GM23248 (cell line): ENCODE data around the gene RABL3. TPM values are rescaled to one million over a fixed set of nuclear protein-coding genes. Genes with fewer than 3 reads are reported as not detected.

ENCODE experiments used
- DNase-seq: peaks from one replicate; pipeline ENCODE4 v3.0.0-alpha.2; 2015
- H2AFZ ChIP-seq: fragments of 200-600 bp; sonication (generic); 2 replicates; pipeline ENCODE4 v1.6.1; 2016; ENCODE audit warnings: antibody characterized with exemption
- H3F3A ChIP-seq: fragments of 200-600 bp; sonication (generic); 2 replicates; pipeline ENCODE4 v1.6.1; 2016; ENCODE audit warnings: mild to moderate bottlenecking, antibody characterized with exemption, mixed run types; ENCODE audit not compliant: insufficient read depth
- H3K27ac ChIP-seq: fragments of 200-600 bp; sonication (generic); 2 replicates; pipeline ENCODE4 v1.5.1; 2016; ENCODE audit warnings: mild to moderate bottlenecking
- H3K27me3 ChIP-seq: fragments of 200-600 bp; sonication (generic); replicated peaks from 2 replicates; pipeline ENCODE4 v1.6.1; 2016; ENCODE audit warnings: mild to moderate bottlenecking; ENCODE audit not compliant: insufficient read depth
- H3K36me3 ChIP-seq: fragments of 200-600 bp; sonication (generic); 2 replicates; pipeline ENCODE4 v1.6.1; 2016; ENCODE audit warnings: low read depth, mild to moderate bottlenecking
- H3K4me1 ChIP-seq: fragments of 200-600 bp; sonication (generic); 2 replicates; pipeline ENCODE4 v1.6.1; 2016; ENCODE audit warnings: mild to moderate bottlenecking; ENCODE audit not compliant: insufficient read depth
- H3K4me2 ChIP-seq: fragments of 200-600 bp; sonication (generic); one replicate; pipeline ENCODE4 v1.6.1; 2016; ENCODE audit warnings: mild to moderate bottlenecking; ENCODE audit not compliant: unreplicated experiment
- H3K4me3 ChIP-seq: fragments of 200-600 bp; sonication (generic); 2 replicates; pipeline ENCODE4 v1.5.1; 2016; ENCODE audit warnings: mild to moderate bottlenecking
- H3K79me2 ChIP-seq: fragments of 200-600 bp; sonication (generic); 2 replicates; pipeline ENCODE4 v1.6.1; 2016; ENCODE audit warnings: mild to moderate bottlenecking; ENCODE audit not compliant: insufficient read depth
- H3K9ac ChIP-seq: fragments of 200-600 bp; sonication (generic); 2 replicates; pipeline ENCODE4 v1.6.1; 2016; ENCODE audit warnings: mild to moderate bottlenecking
- H3K9me2 ChIP-seq: fragments of 200-600 bp; sonication (generic); 2 replicates; pipeline ENCODE4 v1.6.1; 2016; ENCODE audit warnings: mixed run types, mild to moderate bottlenecking, moderate library complexity; ENCODE audit not compliant: insufficient read depth
- H3K9me3 ChIP-seq: fragments of 200-600 bp; sonication (generic); one replicate; pipeline ENCODE4 v1.6.1; 2017; ENCODE audit warnings: low read depth
- H4K20me1 ChIP-seq: fragments of 200-600 bp; sonication (generic); 2 replicates; pipeline ENCODE4 v1.6.0; 2016; ENCODE audit not compliant: insufficient read depth
- EZH2 ChIP-seq: fragments of 200-600 bp; sonication (generic); IDR thresholded peaks from 2 replicates; pipeline ENCODE4 v1.6.1; 2018; ENCODE audit warnings: antibody characterized with exemption, mild to moderate bottlenecking; ENCODE audit not compliant: insufficient read depth, poor library complexity, severe bottlenecking
- EZH2phosphoT487 ChIP-seq: fragments of 200-600 bp; sonication (generic); IDR thresholded peaks from 2 replicates; pipeline ENCODE4 v1.6.1; 2018; ENCODE audit warnings: antibody characterized with exemption, moderate library complexity, mild to moderate bottlenecking, low read depth; ENCODE audit not compliant: insufficient read depth
- WGBS, 2 experiments: methylation state at CpG; one replicate each; pipeline ENCODE4 v1.1.6; 2015 to 2017; ENCODE audit warnings: low lambda C conversion rate in 2 of 2, low coverage in 1 of 2; ENCODE audit errors: missing lambda C conversion rate in 2 of 2; 5-methylcytosine and 5-hydroxymethylcytosine counted together
- in situ Hi-C: fragments of 300-500 bp; cut with MboI; formaldehyde crosslinking; loops from 2 replicates; pipeline ENCODE4 v1.15.0; 2020
- polyA plus RNA-seq: library from polyadenylated mRNA; unstranded; fragments of >200 nt; fragmentation: Nextera tagmentation; extraction: Ambion mirVana; gene quantifications from 2 replicates; pipeline ENCODE4 v1.2.1, GENCODE V29; 2016
- total RNA-seq: library from RNA; depleted of rRNA; stranded (reverse); fragments of >200 nt; shearing (Covaris generic); gene quantifications from 2 replicates; pipeline ENCODE4 v1.2.3, GENCODE V29; 2014

The RABL3 gene
- total and polyA plus RNA-seq, 2 experiments from 2014 or later, result 17.2 to 27.4 TPM

- H3K4me3 ChIP-seq, result no peak overlapping the region
- no peaks in the 10 kb centered on the region for H3K4me1 ChIP-seq
- TF ChIP-seq EZH2phosphoT487 (no peak), EZH2 (no peak)
- no peaks in the 10 kb centered on the region for H3K79me2 ChIP-seq
- no peaks in the 10 kb centered on the region for H4K20me1 ChIP-seq
- no peak overlapping the region for H2AFZ ChIP-seq
- peaks cover 7% of the 10 kb centered on the region; the same call in 1 of the 2 replicates for H3K36me3 ChIP-seq
- H3F3A ChIP-seq, result no peaks in the 10 kb centered on the region
- H3K9me3 ChIP-seq, result no peaks in the 10 kb centered on the region
- H3K9me2 ChIP-seq, result no peaks in the 10 kb centered on the region
- DNase-seq, result no peak
- in situ Hi-C loops, result no loop called here
- no peak overlapping the region for H3K4me2 ChIP-seq
- H3K27ac ChIP-seq, result no peak overlapping the region
- H3K27me3 ChIP-seq, result no peaks in the 10 kb centered on the region
- no peak overlapping the region for H3K9ac ChIP-seq
Measured at GRCh38 chr3:120706950-120707349, 35.4 kb downstream of the RABL3 start.

GRCh38 chr3:120705884-120706582 is 36.3 kb downstream of the RABL3 start:
- in situ Hi-C loops, result no loop called here
- no peaks in the 10 kb centered on the region for H3K9me2 ChIP-seq
- no peaks in the 10 kb centered on the region for H3F3A ChIP-seq
- peaks cover 7% of the 10 kb centered on the region; the same call in 1 of the 2 replicates for H3K36me3 ChIP-seq
- no peaks in the 10 kb centered on the region for H3K9me3 ChIP-seq
- H3K4me3 ChIP-seq, result no peak overlapping the region
- H3K9ac ChIP-seq, result no peak overlapping the region
- no peak overlapping the region for H3K27ac ChIP-seq
- DNase-seq, result peak; percentile 10
- H3K4me1 ChIP-seq, result no peaks in the 10 kb centered on the region
- H3K4me2 ChIP-seq, result no peak overlapping the region
- H3K79me2 ChIP-seq, result no peaks in the 10 kb centered on the region
- TF ChIP-seq EZH2phosphoT487 (no peak), EZH2 (no peak)
- H2AFZ ChIP-seq, result no peak overlapping the region
- 91 to 94% methylated on average over 5 of the region's 5 CpGs for WGBS, 2 experiments
- H3K27me3 ChIP-seq, result no peaks in the 10 kb centered on the region
- no peaks in the 10 kb centered on the region for H4K20me1 ChIP-seq

- H3K9me3 ChIP-seq, result no peaks in the 10 kb centered on the region
- no peaks in the 10 kb centered on the region for H3K9me2 ChIP-seq
- H3K79me2 ChIP-seq, result no peaks in the 10 kb centered on the region
- no peak overlapping the region for H3K27ac ChIP-seq
- in situ Hi-C loops, result no loop called here
- no peaks in the 10 kb centered on the region for H3K4me1 ChIP-seq
- H3K4me2 ChIP-seq, result no peak overlapping the region
- no peak overlapping the region for H3K4me3 ChIP-seq
- DNase-seq, result no peak
- 41 to 49% methylated on average over 3 of the region's 3 CpGs for WGBS, 2 experiments
- no peak for TF ChIP-seq EZH2
- TF ChIP-seq EZH2phosphoT487, result no peak
- H3K27me3 ChIP-seq, result no peaks in the 10 kb centered on the region
- no peak overlapping the region for H3K9ac ChIP-seq
- no peaks in the 10 kb centered on the region for H4K20me1 ChIP-seq
- no peaks in the 10 kb centered on the region for H3F3A ChIP-seq
- H2AFZ ChIP-seq, result no peak overlapping the region
- peaks cover 13% of the 10 kb centered on the region; the same call in 1 of the 2 replicates for H3K36me3 ChIP-seq
Measured at GRCh38 chr3:120699333-120699732, 43.0 kb downstream of the RABL3 start.

GRCh38 chr3:120693439-120694171 is 48.7 kb downstream of the RABL3 start:
- H3F3A ChIP-seq, result peaks cover 8% of the 10 kb centered on the region; the same call in 1 of the 2 replicates
- H3K27ac ChIP-seq, result peak overlapping the region; percentile 55
- TF ChIP-seq EZH2, result no peak
- TF ChIP-seq EZH2phosphoT487, result no peak

More at GRCh38 chr3:120693439-120694171, 48.7 kb downstream of the RABL3 start:
- H3K9me2 ChIP-seq, result no peaks in the 10 kb centered on the region
- peak overlapping the region; percentile 72 for H2AFZ ChIP-seq
- H3K4me2 ChIP-seq, result peak overlapping the region; percentile 46
- H4K20me1 ChIP-seq, result no peaks in the 10 kb centered on the region
- no peak overlapping the region for H3K4me3 ChIP-seq
- H3K79me2 ChIP-seq, result no peaks in the 10 kb centered on the region
- 0 out of 2 replicates have a peak, but pooled peaks cover 6% of the 10 kb centered on the region for H3K36me3 ChIP-seq
- peaks cover 15% of the 10 kb centered on the region for H3K4me1 ChIP-seq
- DNase-seq, result peak; percentile 54
- in situ Hi-C loops, result no loop called here
- H3K9me3 ChIP-seq, result no peaks in the 10 kb centered on the region
- 95 to 100% methylated on average over 1 of the region's 1 CpG for WGBS, 2 experiments
- no peak overlapping the region for H3K9ac ChIP-seq
- no peaks in the 10 kb centered on the region for H3K27me3 ChIP-seq
